GM21447 (cell line): Measurements from ENCODE around the gene YLPM1.

ENCODE experiments used
- ATAC-seq: cut with Tn5 transposase; IDR thresholded peaks from one replicate; pipeline ENCODE4 v1.9.1; 2021; ENCODE audit not compliant: unreplicated experiment

Gene YLPM1

GRCh38 chr14:74868739-74869138, 105.6 kb downstream of the YLPM1 start:
- ATAC-seq = no peak

GRCh38 chr14:74871819-74872218, 108.7 kb downstream of the YLPM1 start:
- no peak for ATAC-seq

DNA sequence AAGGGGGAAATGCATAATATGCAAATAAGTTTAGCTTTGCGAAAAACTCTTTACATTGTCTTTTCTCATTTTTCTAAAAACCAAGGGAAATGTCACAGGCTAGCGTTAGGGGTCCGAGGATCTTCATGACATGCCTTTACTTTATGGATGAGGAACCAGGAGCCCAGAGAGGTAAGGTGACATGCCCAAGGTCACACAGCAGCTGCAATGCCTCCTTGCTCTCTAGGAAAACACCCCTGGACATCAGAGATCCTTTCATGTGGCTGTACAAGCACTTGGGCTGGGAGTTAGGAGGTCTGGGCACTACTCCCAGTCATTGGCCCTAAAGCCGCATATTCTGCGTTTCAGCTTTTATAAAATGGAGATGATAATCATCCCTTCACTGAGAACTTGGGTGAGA, 112.1 kb downstream of the YLPM1 start:
- no peak for ATAC-seq

DNA sequence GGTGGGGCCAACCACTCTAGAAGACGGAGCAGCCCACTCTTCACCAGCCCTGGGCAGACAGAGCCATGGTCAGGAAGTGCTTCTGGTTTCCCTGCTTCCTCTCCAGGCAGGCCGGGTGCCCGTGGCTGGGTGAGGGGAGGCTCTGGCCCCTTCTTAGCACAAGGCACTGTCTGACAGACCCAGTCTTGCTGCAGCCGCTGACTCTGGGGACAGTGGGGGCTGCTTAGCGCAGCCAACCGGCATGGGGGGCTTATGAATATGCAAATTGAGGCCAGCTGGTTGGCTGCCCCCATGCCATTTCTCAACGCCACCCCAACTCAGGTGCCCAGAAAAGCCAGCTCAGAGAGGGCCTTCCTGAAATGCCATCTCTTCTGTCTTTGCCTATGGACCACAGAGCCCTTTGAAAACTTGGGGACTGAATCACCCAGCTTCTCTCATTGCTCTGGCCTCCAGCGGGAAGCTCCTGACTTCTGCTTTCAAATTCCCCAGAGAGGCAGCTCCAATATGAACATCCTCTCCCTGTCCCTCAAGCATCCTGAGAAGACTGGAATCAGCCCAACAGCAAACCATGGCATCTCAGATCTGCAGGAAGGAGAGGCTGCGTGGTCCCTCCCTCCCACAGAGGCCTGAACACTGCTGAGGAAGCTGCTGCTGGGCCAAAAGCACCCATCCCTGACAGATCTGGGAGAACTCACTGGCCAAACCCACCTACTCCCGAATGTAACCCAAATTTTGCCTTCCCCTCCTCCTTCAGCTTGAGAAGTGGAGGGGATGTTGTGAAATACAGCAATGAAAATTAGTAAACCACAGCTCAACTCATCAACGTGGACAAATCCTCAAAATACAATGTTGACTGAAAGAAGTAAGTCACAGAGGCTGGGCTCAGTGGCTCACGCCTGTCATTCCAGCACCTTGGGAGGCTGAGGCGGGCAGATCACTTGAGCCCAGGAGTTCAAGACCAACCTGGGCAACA, 113.1 kb downstream of the YLPM1 start, which contains the start of gene PROX2:
Gene PROX2, minus strand, starts transcription at position 205 of the 973 bp plus-strand sequence. CDS start 12,311 bp downstream, outside the sequence.
- ATAC-seq = no peak

GRCh38 chr14:74879427-74880182, 116.5 kb downstream of the YLPM1 start:
- ATAC-seq = no peak

DNA sequence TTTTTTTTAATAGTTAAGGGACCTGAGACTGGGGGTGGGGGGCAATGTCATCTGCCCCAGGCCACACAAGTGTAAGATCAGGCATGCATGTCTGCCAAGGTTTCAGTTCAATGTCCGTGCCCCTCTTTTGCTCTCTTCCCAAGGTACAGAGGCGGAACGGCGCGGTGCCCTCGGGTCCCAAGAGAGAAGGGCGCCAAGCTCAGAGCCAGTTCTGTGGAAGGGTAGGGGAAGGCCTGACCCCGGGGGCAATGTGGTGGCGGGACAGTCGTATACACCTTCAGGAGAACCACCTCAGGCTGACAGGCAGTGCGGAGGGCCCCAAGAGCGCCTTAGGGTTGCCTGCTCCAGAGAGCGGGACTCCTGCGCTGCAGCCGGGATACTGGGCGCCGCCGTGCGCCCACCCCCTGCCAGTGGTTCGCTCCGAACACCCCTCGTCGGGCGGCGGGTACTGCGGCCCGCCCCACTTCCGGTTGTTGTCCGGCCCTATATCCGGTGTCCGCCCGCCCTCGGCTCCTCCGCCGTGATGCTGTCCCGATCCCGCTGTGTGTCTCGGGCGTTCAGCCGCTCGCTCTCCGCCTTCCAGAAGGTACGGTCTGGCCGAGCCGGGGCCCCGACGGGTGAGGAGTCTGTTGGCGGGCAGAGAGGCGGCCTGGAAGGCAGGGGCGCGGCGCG, 118.5 kb downstream of the YLPM1 start, which contains the start of gene DLST:
Gene DLST, plus strand, starts transcription at position 486 of the 672 bp plus-strand sequence. Its CDS starts 38 bp downstream, at position 524.
- peak; percentile 85 for ATAC-seq

- ATAC-seq = peak; percentile 28
Observed at GRCh38 chr14:74882103-74882920, 119.2 kb downstream of the YLPM1 start.
